GM08714 (cell line): ENCODE results near the gene DRD1.
A peak's percentile ranks its signal among the peaks of the same experiment; 100 is the strongest.

ENCODE experiments used
- H3K4me3 ChIP-seq: fragments of 200-500 bp; sonication (Bioruptor generic); 2 replicates; pipeline ENCODE4 v1.5.1; 2014; ENCODE audit warnings: mild to moderate bottlenecking, low read length, inconsistent platforms
- ZNF274 ChIP-seq: IDR thresholded peaks from 2 replicates; pipeline ENCODE4 v1.6.1; 2012; ENCODE audit warnings: mild to moderate bottlenecking, low read depth, low read length

DRD1 gene

DNA sequence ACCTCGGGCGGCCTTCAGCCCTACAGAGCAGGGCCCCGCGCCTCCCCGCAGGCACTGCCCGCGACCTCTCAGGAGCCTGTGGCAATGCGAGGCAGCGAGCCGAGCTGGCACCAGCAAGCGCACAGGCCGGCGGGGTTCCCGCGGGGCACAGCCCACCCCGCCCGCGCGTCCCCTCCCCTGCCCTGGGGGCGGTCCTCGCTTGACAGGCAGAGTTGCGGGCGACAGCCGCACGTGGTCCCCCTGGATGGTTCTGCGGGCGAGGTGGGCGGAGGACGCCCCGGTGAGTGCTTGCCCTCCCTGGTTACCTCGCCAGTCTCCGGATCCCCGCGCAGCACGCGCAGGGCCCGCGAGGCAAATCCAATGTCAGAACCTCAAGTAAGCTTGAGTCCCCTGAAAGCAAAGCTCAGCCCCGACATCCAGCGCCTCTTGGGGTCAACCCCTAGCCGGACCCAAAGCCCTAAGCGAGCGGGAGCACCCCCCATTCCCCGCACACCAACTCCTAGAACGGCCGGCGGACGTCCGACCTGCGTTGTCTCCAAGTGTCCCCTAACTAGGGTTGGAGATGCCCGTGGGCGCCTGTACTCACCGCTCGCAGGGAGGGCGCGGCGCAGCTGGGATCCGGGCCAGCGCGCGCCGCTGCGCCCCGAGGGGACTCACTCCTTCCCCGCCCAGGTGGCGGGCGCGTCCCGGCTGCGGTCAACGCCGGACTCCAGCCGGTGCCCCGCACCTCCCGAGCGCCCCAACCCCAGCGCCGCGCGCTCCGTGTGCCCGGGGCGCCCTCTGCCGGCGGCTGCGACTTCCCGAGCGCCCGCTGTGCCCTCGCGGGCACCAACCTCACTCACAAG is at the start of gene DRD1:
TSS of gene DRD1 (minus strand) at position 123 of the 845 bp plus-strand sequence. CDS start 1,083 bp downstream, outside the sequence.
- TF ChIP-seq ZNF274 = no peak
- H3K4me3 ChIP-seq = no peak within 1 kb of the TSS

DNA sequence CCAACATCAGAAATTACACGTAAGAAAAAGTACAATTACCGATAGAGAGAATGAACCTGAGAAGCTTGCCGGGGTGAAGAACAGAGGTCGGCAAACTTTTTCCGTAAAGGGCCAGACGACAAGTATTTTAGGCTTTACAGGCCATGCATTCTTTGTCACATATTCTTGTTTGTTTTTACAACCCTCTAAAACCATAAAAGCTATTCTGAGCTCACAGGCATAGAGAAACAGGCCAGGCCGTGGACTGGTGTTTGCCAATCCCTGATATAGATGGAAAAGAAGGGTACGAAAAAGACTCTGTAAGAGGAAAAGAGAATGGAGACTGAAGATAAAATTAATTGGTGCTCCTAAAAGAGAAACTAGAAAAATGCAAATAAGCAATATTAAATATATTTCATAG is 49.7 kb upstream of the DRD1 start:
- TF ChIP-seq ZNF274 = no peak
- H3K4me3 ChIP-seq = no peak overlapping the region

DNA sequence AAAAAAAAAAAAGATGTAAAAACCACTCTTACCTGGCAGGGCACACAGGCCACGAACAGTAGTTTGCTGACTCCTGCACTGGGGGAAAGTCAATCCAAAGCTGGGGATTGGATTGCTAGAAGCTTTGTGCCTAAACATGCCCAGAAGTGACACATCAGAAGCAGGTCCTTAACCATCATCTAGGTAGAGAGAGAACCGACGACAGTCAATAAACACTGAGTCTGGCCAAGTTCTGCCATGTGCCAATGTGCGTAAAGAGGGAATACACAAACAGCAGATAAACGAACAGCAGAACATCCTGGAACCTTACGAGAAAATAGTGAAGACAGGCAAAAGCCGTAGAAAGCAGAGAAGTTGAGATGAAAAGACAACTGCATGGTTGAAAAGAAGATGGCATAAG is 49.3 kb upstream of the DRD1 start:
- no peak for TF ChIP-seq ZNF274
- no peak overlapping the region for H3K4me3 ChIP-seq

DNA sequence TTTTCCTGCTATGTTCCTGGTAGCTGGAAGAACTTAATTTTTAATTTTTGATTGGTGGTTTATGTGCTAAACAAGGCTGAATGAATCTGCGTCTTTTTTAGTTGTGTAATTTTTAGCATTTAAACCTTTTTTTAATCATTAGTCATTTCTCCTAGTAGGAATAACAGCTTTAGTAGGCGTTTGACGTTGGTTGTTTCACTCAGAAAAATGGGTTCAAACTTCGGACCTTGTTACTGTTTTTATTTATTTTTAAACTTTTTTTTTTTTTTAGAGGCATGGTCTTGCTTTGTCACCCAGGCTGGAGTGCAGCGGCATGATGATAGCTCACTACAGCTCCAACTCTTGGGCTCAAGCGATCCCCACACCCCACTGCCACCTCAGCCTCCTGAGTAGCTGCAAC is 47.2 kb upstream of the DRD1 start:
- no peak overlapping the region for H3K4me3 ChIP-seq
- TF ChIP-seq ZNF274 = no peak

- TF ChIP-seq ZNF274 = no peak
Measured at GRCh38 chr5:175489693-175490443, 45.9 kb upstream of the DRD1 start.

DNA sequence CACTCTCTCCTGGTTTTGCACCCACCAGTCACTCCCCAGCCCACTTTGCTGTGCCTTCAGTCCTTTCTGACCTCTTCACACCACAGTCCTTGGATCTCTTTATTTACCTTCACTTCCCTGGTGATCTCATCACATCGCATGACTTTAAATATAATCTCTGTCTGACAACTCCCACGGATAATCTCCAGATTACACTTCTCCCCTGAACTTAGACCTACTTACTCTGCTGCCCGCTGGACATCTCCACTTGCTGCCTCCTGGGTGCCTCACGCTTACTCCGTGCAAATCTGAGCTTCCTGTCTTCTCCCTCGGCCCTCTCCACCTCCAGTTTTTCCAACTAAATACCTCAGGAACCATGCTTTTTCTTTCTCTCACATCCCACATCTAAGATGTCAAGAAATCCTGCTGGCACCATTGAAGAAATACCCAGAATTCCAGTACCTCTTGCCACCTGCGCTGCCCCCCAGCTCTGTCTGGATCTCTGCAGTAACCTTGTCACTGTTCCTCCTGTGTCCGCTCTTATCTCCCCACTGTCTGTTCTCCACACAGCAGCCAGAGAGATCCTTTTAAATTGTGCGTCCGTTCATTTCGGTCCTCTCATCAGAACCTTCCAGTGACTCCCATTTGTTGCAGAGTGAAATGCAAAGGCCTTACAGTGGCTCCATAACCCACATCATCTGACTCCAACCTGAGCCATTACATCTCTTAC is 43.7 kb upstream of the DRD1 start:
- no peak overlapping the region for H3K4me3 ChIP-seq
- no peak for TF ChIP-seq ZNF274

More at GRCh38 chr5:175489693-175490443, 45.9 kb upstream of the DRD1 start:
- H3K4me3 ChIP-seq = no peak overlapping the region

GRCh38 chr5:175485631-175486030 is 41.6 kb upstream of the DRD1 start:
- H3K4me3 ChIP-seq = no peak overlapping the region
- no peak for TF ChIP-seq ZNF274

- H3K4me3 ChIP-seq = no peak overlapping the region
- TF ChIP-seq ZNF274 = no peak
Measured at GRCh38 chr5:175484829-175485228, 40.8 kb upstream of the DRD1 start.

GRCh38 chr5:175484322-175484721 is 40.3 kb upstream of the DRD1 start:
- TF ChIP-seq ZNF274 = no peak
- H3K4me3 ChIP-seq = no peak overlapping the region

DNA sequence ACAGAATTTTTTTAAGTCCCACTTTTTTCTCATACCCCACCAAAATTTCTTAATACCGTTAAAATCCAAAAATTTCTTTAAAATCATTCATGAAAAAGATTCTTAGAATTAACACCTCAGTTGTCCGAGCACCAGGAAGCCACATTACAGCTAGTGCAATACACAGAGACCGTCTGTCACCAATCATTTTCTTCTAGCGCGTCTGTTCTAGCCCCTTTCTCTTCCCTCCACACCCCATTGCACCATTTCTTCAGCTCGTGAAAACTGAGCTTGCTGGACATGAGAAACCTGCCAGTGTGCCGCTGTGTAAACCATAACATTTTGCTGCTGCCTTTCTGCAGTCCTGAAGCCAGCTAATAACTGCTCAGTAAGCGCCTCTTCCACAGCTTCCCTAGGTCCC is 39.4 kb upstream of the DRD1 start:
- H3K4me3 ChIP-seq = no peak overlapping the region
- TF ChIP-seq ZNF274 = no peak

DNA sequence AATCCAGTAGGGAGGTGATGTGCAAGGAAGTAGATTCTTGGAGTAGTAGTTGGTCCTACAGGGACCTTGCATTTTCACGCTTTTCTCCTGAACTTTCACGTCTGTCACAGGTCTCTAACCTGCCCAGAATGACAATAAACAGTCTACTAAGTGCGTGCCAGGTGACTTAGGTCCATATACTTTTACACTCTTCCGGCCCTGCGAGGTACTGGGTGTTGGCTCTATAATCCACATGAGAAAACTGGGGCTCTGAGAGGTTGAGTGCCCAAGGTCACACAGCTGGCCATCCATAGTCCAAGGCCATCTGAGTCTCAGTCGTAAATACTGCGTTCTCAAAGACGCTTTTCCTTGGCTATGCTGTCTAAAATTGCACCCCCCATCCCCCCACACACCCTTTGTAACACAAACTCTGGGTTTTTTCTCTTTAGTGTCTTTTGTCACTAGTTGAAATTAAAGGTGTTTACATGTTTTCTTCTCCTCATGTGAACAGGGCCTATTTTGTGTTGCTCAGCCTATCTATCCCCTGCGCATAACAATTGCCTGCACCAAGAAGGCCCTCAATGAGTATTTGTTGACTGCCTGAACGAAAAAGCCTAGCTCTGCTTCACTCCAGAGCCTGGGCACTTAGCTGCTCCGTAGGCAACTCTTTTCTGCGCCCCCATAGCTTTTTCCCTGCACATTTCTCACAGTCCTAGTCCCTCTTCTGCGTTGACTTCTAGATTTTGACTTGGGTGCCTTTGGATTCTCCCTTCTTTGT is 35.3 kb upstream of the DRD1 start:
- H3K4me3 ChIP-seq = peak overlapping the region; percentile 98
- TF ChIP-seq ZNF274 = no peak

DNA sequence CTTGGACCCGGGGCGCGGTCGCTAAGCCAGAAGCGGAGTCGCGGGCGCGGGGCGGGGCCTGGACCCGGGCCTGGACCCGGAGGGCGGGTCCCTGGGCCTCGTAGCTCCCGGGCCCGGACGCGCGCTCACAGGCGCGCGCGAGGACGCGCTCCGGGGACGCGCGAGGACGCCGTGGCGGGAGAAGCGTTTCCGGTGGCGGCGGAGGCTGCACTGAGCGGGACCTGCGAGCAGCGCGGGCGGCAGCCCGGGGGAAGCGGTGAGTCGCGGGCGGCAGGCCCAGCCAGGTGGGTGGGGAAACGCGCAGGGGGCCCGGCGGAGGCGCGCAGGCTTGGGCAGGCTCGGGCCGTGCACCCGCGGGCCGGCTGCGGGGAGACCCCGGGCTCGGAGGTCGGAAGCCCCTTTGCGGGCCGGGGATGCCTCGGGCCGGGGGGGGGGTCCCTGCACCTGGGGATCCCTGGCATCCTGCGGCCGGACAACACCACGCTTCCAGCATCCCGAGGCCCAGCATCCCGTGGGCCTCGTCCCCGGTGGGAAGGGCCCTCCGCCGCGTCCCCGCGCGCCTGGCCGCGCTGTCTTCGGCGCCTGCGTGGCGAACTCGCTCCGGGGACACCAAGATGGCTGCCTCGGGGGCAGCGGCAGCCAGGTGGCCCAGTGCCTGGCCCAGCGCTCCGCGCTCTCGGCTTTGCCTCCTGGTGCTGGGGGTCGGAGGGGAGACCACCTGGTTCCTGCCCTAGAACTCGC is 34.6 kb upstream of the DRD1 start, which contains the start of gene SFXN1:
TSS of gene SFXN1 (plus strand) at position 177 of the 741 bp plus-strand sequence. CDS start 13,544 bp downstream, outside the sequence.
- no peak for TF ChIP-seq ZNF274
- peak within 1 kb of the TSS; percentile 98 for H3K4me3 ChIP-seq

DNA sequence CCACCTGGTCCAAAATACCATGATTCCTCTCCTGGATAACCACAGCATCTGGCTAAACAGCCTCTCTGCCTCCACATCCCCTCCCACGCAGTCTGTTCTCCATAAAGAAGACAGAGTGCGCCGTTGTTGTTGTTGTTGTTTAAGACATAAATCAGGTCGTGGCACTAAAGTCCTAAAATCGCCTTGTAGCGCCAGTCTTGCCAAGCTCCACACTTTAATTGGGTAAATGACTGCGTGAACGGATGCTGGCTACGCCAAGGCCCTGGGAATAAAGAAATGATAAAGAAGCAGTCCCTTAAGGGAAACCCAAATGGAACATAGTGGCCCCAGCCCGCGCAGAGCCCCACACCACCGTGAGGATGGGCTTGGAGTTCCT is 34.0 kb upstream of the DRD1 start:
- no peak for TF ChIP-seq ZNF274
- H3K4me3 ChIP-seq = peak overlapping the region; percentile 98
